ENCODE measurements around the gene ZNF33A.

The ZNF33A gene

GRCh38 chr10:38027986-38028385, 17.5 kb downstream of the ZNF33A start:
- Histone ChIP-seq H3K9me2 (replicated peaks; ENCODE audit: low read depth, low read length) (no peaks in the 10 kb centered on the region), H4K20me1 (ENCODE audit: insufficient read depth, low read length, poor library complexity, severe bottlenecking) (no peaks in the 10 kb centered on the region), H3K4me3 (ENCODE audit: low read length, poor library complexity, severe bottlenecking) (no peak overlapping the region), H3K79me2 (ENCODE audit: insufficient read depth, low read length) (no peaks in the 10 kb centered on the region), H3K9me3 (ENCODE audit: insufficient read depth, low read depth, low read length) (no peaks in the 10 kb centered on the region), H3K27me3 (ENCODE audit: insufficient read depth, low read length, poor library complexity, severe bottlenecking) (no peaks in the 10 kb centered on the region), H3K4me1 (ENCODE audit: insufficient read depth, low read length, poor library complexity, severe bottlenecking) (peaks cover 14% of the 10 kb centered on the region), H3F3A (ENCODE audit: low read depth) (no peaks in the 10 kb centered on the region), H3K4me2 (ENCODE audit: low read depth, low read length, poor library complexity, severe bottlenecking) (no peak overlapping the region), H3K9ac (ENCODE audit: low read depth, low read length, poor library complexity, severe bottlenecking) (no peak overlapping the region), H2AFZ (ENCODE audit: low read length) (no peak overlapping the region), H3K36me3 (ENCODE audit: insufficient read depth, low read length) (peaks cover 47% of the 10 kb centered on the region; the same call in 1 of the 2 replicates)
- TF ChIP-seq, protein P1, sequence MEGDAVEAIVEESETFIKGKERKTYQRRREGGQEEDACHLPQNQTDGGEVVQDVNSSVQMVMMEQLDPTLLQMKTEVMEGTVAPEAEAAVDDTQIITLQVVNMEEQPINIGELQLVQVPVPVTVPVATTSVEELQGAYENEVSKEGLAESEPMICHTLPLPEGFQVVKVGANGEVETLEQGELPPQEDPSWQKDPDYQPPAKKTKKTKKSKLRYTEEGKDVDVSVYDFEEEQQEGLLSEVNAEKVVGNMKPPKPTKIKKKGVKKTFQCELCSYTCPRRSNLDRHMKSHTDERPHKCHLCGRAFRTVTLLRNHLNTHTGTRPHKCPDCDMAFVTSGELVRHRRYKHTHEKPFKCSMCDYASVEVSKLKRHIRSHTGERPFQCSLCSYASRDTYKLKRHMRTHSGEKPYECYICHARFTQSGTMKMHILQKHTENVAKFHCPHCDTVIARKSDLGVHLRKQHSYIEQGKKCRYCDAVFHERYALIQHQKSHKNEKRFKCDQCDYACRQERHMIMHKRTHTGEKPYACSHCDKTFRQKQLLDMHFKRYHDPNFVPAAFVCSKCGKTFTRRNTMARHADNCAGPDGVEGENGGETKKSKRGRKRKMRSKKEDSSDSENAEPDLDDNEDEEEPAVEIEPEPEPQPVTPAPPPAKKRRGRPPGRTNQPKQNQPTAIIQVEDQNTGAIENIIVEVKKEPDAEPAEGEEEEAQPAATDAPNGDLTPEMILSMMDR (conservative IDR thresholded peaks at IDR 0.05; ENCODE audit: low read length) = no peak
- no peak for TF ChIP-seq EZH2phosphoT487 (IDR thresholded peaks at IDR 0.05; ENCODE audit: borderline replicate concordance)

DNA sequence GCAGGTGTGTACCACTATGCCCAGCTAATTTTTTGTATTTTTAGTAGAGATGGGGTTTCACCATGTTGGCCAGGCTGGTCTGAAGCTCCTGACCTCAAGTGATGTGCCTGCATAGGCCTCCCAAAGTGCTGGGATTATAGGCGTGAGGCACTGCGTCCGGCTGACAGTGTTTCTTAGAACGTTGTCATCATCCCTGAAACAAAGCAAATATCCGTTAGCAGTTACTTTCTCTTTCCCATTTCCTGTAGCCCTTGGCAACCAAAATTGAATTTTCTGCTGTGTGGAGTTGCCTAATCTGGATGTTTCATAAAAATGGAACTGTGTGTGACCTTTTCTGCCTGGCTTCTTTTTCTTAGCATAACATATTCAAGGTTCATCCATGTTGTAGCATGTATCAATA, 22.4 kb downstream of the ZNF33A start:
- H3K4me2 ChIP-seq (ENCODE audit: low read depth, low read length, poor library complexity, severe bottlenecking) = no peak overlapping the region
- TF ChIP-seq, protein P1 (conservative IDR thresholded peaks at IDR 0.05; ENCODE audit: low read length) = no peak
- no peak for TF ChIP-seq EZH2phosphoT487 (IDR thresholded peaks at IDR 0.05; ENCODE audit: borderline replicate concordance)
- no peaks in the 10 kb centered on the region for H3K79me2 ChIP-seq (ENCODE audit: insufficient read depth, low read length)
- H2AFZ ChIP-seq (ENCODE audit: low read length) = no peak overlapping the region
- no peaks in the 10 kb centered on the region for H4K20me1 ChIP-seq (ENCODE audit: insufficient read depth, low read length, poor library complexity, severe bottlenecking)
- no peaks in the 10 kb centered on the region for H3K9me2 ChIP-seq (replicated peaks; ENCODE audit: low read depth, low read length)
- H3K9ac ChIP-seq (ENCODE audit: low read depth, low read length, poor library complexity, severe bottlenecking) = no peak overlapping the region
- H3K36me3 ChIP-seq (ENCODE audit: insufficient read depth, low read length) = peaks cover 47% of the 10 kb centered on the region; the same call in 1 of the 2 replicates
- H3K27me3 ChIP-seq (ENCODE audit: insufficient read depth, low read length, poor library complexity, severe bottlenecking) = no peaks in the 10 kb centered on the region
- H3F3A ChIP-seq (ENCODE audit: low read depth) = no peaks in the 10 kb centered on the region
- peaks cover under 1% of the 10 kb centered on the region for H3K4me1 ChIP-seq (ENCODE audit: insufficient read depth, low read length, poor library complexity, severe bottlenecking)
- no peak overlapping the region for H3K4me3 ChIP-seq (ENCODE audit: low read length, poor library complexity, severe bottlenecking)
- H3K9me3 ChIP-seq (ENCODE audit: insufficient read depth, low read depth, low read length) = no peaks in the 10 kb centered on the region

GRCh38 chr10:38038107-38038931, 27.8 kb downstream of the ZNF33A start:
- TF ChIP-seq, protein P1 (conservative IDR thresholded peaks at IDR 0.05; ENCODE audit: low read length) = no peak
- no peak for TF ChIP-seq EZH2phosphoT487 (IDR thresholded peaks at IDR 0.05; ENCODE audit: borderline replicate concordance)
- Histone ChIP-seq H3F3A (ENCODE audit: low read depth) (no peaks in the 10 kb centered on the region), H3K4me2 (ENCODE audit: low read depth, low read length, poor library complexity, severe bottlenecking) (peak overlapping the region; percentile 64), H3K36me3 (ENCODE audit: insufficient read depth, low read length) (peaks cover 28% of the 10 kb centered on the region; the same call in 1 of the 2 replicates), H3K27me3 (ENCODE audit: insufficient read depth, low read length, poor library complexity, severe bottlenecking) (no peaks in the 10 kb centered on the region), H3K79me2 (ENCODE audit: insufficient read depth, low read length) (peaks cover 24% of the 10 kb centered on the region), H3K4me1 (ENCODE audit: insufficient read depth, low read length, poor library complexity, severe bottlenecking) (peaks cover 11% of the 10 kb centered on the region), H3K9ac (ENCODE audit: low read depth, low read length, poor library complexity, severe bottlenecking) (peak overlapping the region; percentile 52), H4K20me1 (ENCODE audit: insufficient read depth, low read length, poor library complexity, severe bottlenecking) (no peaks in the 10 kb centered on the region), H3K9me3 (ENCODE audit: insufficient read depth, low read depth, low read length) (no peaks in the 10 kb centered on the region), H2AFZ (ENCODE audit: low read length) (no peak overlapping the region), H3K4me3 (ENCODE audit: low read length, poor library complexity, severe bottlenecking) (peak overlapping the region; percentile 54), H3K9me2 (replicated peaks; ENCODE audit: low read depth, low read length) (no peaks in the 10 kb centered on the region)

All from Loucy (cell line).